ENCODE measurements around the gene TBC1D16. TPM values are rescaled to one million over a fixed set of nuclear protein-coding genes. Genes with fewer than 3 reads are reported as not detected.

TBC1D16 gene
- polyA plus RNA-seq, 2 donors, result 2.4 to 3.8 TPM

- 29 to 32% methylated on average over 9 of the region's 9 CpGs for WGBS, 2 donors
- H3K4me1 ChIP-seq (ENCODE audit: control insufficient read depth in 2 of 2, insufficient read depth in 2 of 2, low read length in 1 of 2), result peaks cover 4 to 17% of the 10 kb centered on the region in 2 donors
- H3K27me3 ChIP-seq (ENCODE audit: control insufficient read depth in 1 of 2, insufficient read depth in 2 of 2, low read length in 2 of 2), result peaks cover 0 to 3% of the 10 kb centered on the region in 2 donors
- no peaks in the 10 kb centered on the region for H3K36me3 ChIP-seq (ENCODE audit: control insufficient read depth in 2 of 2, insufficient read depth in 2 of 2, low read length in 1 of 2)
- H3K9me3 ChIP-seq (ENCODE audit: control insufficient read depth in 2 of 2, insufficient read depth in 1 of 2, low read depth in 1 of 2, low read length in 1 of 2), result no peaks in the 10 kb centered on the region
- H3K27ac ChIP-seq (ENCODE audit: low read depth in 2 of 2, low read length in 1 of 2), result no peak overlapping the region
- H3K4me3 ChIP-seq (ENCODE audit: low read depth in 1 of 2, low read length in 2 of 2), result no peak overlapping the region
Observed at GRCh38 chr17:79890706-79891105, 145.0 kb downstream of the TBC1D16 start.

GRCh38 chr17:79888811-79889634 is 146.6 kb downstream of the TBC1D16 start:
- no peak overlapping the region for H3K27ac ChIP-seq (ENCODE audit: low read depth in 2 of 2, low read length in 1 of 2)
- H3K9me3 ChIP-seq (ENCODE audit: control insufficient read depth in 2 of 2, insufficient read depth in 1 of 2, low read depth in 1 of 2, low read length in 1 of 2), result no peaks in the 10 kb centered on the region
- peaks cover 4 to 17% of the 10 kb centered on the region in 2 donors for H3K4me1 ChIP-seq (ENCODE audit: control insufficient read depth in 2 of 2, insufficient read depth in 2 of 2, low read length in 1 of 2)
- H3K4me3 ChIP-seq (ENCODE audit: low read depth in 1 of 2, low read length in 2 of 2), result no peak overlapping the region
- 76 to 84% methylated on average over 22 of the region's 22 CpGs for WGBS, 2 donors
- no peaks in the 10 kb centered on the region for H3K36me3 ChIP-seq (ENCODE audit: control insufficient read depth in 2 of 2, insufficient read depth in 2 of 2, low read length in 1 of 2)
- H3K27me3 ChIP-seq (ENCODE audit: control insufficient read depth in 1 of 2, insufficient read depth in 2 of 2, low read length in 2 of 2), result peaks cover 0 to 3% of the 10 kb centered on the region in 2 donors

- no peaks in the 10 kb centered on the region for H3K36me3 ChIP-seq (ENCODE audit: control insufficient read depth in 2 of 2, insufficient read depth in 2 of 2, low read length in 1 of 2)
- H3K27ac ChIP-seq (ENCODE audit: low read depth in 2 of 2, low read length in 1 of 2), result no peak overlapping the region
- H3K4me3 ChIP-seq (ENCODE audit: low read depth in 1 of 2, low read length in 2 of 2), result no peak overlapping the region
- H3K27me3 ChIP-seq (ENCODE audit: control insufficient read depth in 1 of 2, insufficient read depth in 2 of 2, low read length in 2 of 2), result peaks cover 0 to 3% of the 10 kb centered on the region in 2 donors
- H3K9me3 ChIP-seq (ENCODE audit: control insufficient read depth in 2 of 2, insufficient read depth in 1 of 2, low read depth in 1 of 2, low read length in 1 of 2), result no peaks in the 10 kb centered on the region
- peaks cover 4 to 16% of the 10 kb centered on the region in 2 donors for H3K4me1 ChIP-seq (ENCODE audit: control insufficient read depth in 2 of 2, insufficient read depth in 2 of 2, low read length in 1 of 2)
- 87 to 90% methylated on average over 17 of the region's 17 CpGs for WGBS, 2 donors
Observed at GRCh38 chr17:79888009-79888540, 147.6 kb downstream of the TBC1D16 start.

GRCh38 chr17:79887451-79887991 is 148.2 kb downstream of the TBC1D16 start:
- Histone ChIP-seq H3K27ac (ENCODE audit: low read depth in 2 of 2, low read length in 1 of 2) (no peak overlapping the region), H3K4me3 (ENCODE audit: low read depth in 1 of 2, low read length in 2 of 2) (no peak overlapping the region), H3K9me3 (ENCODE audit: control insufficient read depth in 2 of 2, insufficient read depth in 1 of 2, low read depth in 1 of 2, low read length in 1 of 2) (no peaks in the 10 kb centered on the region), H3K4me1 (ENCODE audit: control insufficient read depth in 2 of 2, insufficient read depth in 2 of 2, low read length in 1 of 2) (peaks cover 2 to 10% of the 10 kb centered on the region in 2 donors), H3K27me3 (ENCODE audit: control insufficient read depth in 1 of 2, insufficient read depth in 2 of 2, low read length in 2 of 2) (peaks cover 0 to 3% of the 10 kb centered on the region in 2 donors), H3K36me3 (ENCODE audit: control insufficient read depth in 2 of 2, insufficient read depth in 2 of 2, low read length in 1 of 2) (no peaks in the 10 kb centered on the region)
- 87% methylated on average over 14 of the region's 14 CpGs for WGBS, 2 donors

GRCh38 chr17:79883202-79883601 is 152.5 kb downstream of the TBC1D16 start:
- H3K4me3 ChIP-seq (ENCODE audit: low read depth in 1 of 2, low read length in 2 of 2), result no peak overlapping the region
- no peak overlapping the region for H3K27ac ChIP-seq (ENCODE audit: low read depth in 2 of 2, low read length in 1 of 2)
- H3K9me3 ChIP-seq (ENCODE audit: control insufficient read depth in 2 of 2, insufficient read depth in 1 of 2, low read depth in 1 of 2, low read length in 1 of 2), result no peaks in the 10 kb centered on the region
- H3K27me3 ChIP-seq (ENCODE audit: control insufficient read depth in 1 of 2, insufficient read depth in 2 of 2, low read length in 2 of 2), result no peaks in the 10 kb centered on the region
- 81 to 82% methylated on average over 7 of the region's 7 CpGs for WGBS, 2 donors
- no peaks in the 10 kb centered on the region for H3K36me3 ChIP-seq (ENCODE audit: control insufficient read depth in 2 of 2, insufficient read depth in 2 of 2, low read length in 1 of 2)
- H3K4me1 ChIP-seq (ENCODE audit: control insufficient read depth in 2 of 2, insufficient read depth in 2 of 2, low read length in 1 of 2), result no peaks in the 10 kb centered on the region

Other genes with a start within 250 kb of the TBC1D16 start
- 1 to 10 TPM; 2.2 to 3.2 TPM for gene CBX8, start 238.8 kb downstream of the TBC1D16 start, polyA plus RNA-seq
- 10 to 100 TPM; 10.7 to 15.8 TPM for gene CBX4, start 196.4 kb downstream of the TBC1D16 start, polyA plus RNA-seq
- 1 to 10 TPM in 1 of 2 donors, under 1 TPM in 1; 0.48 to 1.3 TPM for gene CCDC40, start 770 bp upstream of the TBC1D16 start, polyA plus RNA-seq
- gene GAA, start 65.7 kb upstream of the TBC1D16 start, polyA plus RNA-seq, result 10 to 100 TPM; 10.1 to 14.3 TPM
- 100 to 1,000 TPM in 1 of 2 donors, 10 to 100 TPM in 1; 40.5 to 102 TPM for gene EIF4A3, start 111.3 kb upstream of the TBC1D16 start, polyA plus RNA-seq
- 10 to 100 TPM; 25.7 to 28.0 TPM for gene CARD14, start 134.2 kb upstream of the TBC1D16 start, polyA plus RNA-seq
- gene SGSH, start 184.5 kb upstream of the TBC1D16 start, polyA plus RNA-seq, result 10 to 100 TPM; 16.5 to 20.4 TPM
- gene SLC26A11, start 184.6 kb upstream of the TBC1D16 start, polyA plus RNA-seq, result 1 to 10 TPM; 4.7 to 6.9 TPM
- 10 to 100 TPM; 17.9 to 54.7 TPM for gene RNF213, start 225.0 kb upstream of the TBC1D16 start, polyA plus RNA-seq

Data from esophagus (tissue), 2 donors.